GM23248 (cell line): ENCODE results near the gene PON2. TPM values are rescaled to one million over a fixed set of nuclear protein-coding genes. Genes with fewer than 3 reads are reported as not detected.

Experiments
- DNase-seq: peaks from one replicate; pipeline ENCODE4 v3.0.0-alpha.2; 2015
- H2AFZ ChIP-seq: fragments of 200-600 bp; sonication (generic); 2 replicates; pipeline ENCODE4 v1.6.1; 2016; ENCODE audit warnings: antibody characterized with exemption
- H3F3A ChIP-seq: fragments of 200-600 bp; sonication (generic); 2 replicates; pipeline ENCODE4 v1.6.1; 2016; ENCODE audit warnings: mild to moderate bottlenecking, antibody characterized with exemption, mixed run types; ENCODE audit not compliant: insufficient read depth
- H3K27ac ChIP-seq: fragments of 200-600 bp; sonication (generic); 2 replicates; pipeline ENCODE4 v1.5.1; 2016; ENCODE audit warnings: mild to moderate bottlenecking
- H3K27me3 ChIP-seq: fragments of 200-600 bp; sonication (generic); replicated peaks from 2 replicates; pipeline ENCODE4 v1.6.1; 2016; ENCODE audit warnings: mild to moderate bottlenecking; ENCODE audit not compliant: insufficient read depth
- H3K36me3 ChIP-seq: fragments of 200-600 bp; sonication (generic); 2 replicates; pipeline ENCODE4 v1.6.1; 2016; ENCODE audit warnings: low read depth, mild to moderate bottlenecking
- H3K4me1 ChIP-seq: fragments of 200-600 bp; sonication (generic); 2 replicates; pipeline ENCODE4 v1.6.1; 2016; ENCODE audit warnings: mild to moderate bottlenecking; ENCODE audit not compliant: insufficient read depth
- H3K4me2 ChIP-seq: fragments of 200-600 bp; sonication (generic); one replicate; pipeline ENCODE4 v1.6.1; 2016; ENCODE audit warnings: mild to moderate bottlenecking; ENCODE audit not compliant: unreplicated experiment
- H3K4me3 ChIP-seq: fragments of 200-600 bp; sonication (generic); 2 replicates; pipeline ENCODE4 v1.5.1; 2016; ENCODE audit warnings: mild to moderate bottlenecking
- H3K79me2 ChIP-seq: fragments of 200-600 bp; sonication (generic); 2 replicates; pipeline ENCODE4 v1.6.1; 2016; ENCODE audit warnings: mild to moderate bottlenecking; ENCODE audit not compliant: insufficient read depth
- H3K9ac ChIP-seq: fragments of 200-600 bp; sonication (generic); 2 replicates; pipeline ENCODE4 v1.6.1; 2016; ENCODE audit warnings: mild to moderate bottlenecking
- H3K9me2 ChIP-seq: fragments of 200-600 bp; sonication (generic); 2 replicates; pipeline ENCODE4 v1.6.1; 2016; ENCODE audit warnings: mixed run types, mild to moderate bottlenecking, moderate library complexity; ENCODE audit not compliant: insufficient read depth
- H3K9me3 ChIP-seq: fragments of 200-600 bp; sonication (generic); one replicate; pipeline ENCODE4 v1.6.1; 2017; ENCODE audit warnings: low read depth
- H4K20me1 ChIP-seq: fragments of 200-600 bp; sonication (generic); 2 replicates; pipeline ENCODE4 v1.6.0; 2016; ENCODE audit not compliant: insufficient read depth
- EZH2 ChIP-seq: fragments of 200-600 bp; sonication (generic); IDR thresholded peaks from 2 replicates; pipeline ENCODE4 v1.6.1; 2018; ENCODE audit warnings: antibody characterized with exemption, mild to moderate bottlenecking; ENCODE audit not compliant: insufficient read depth, poor library complexity, severe bottlenecking
- EZH2phosphoT487 ChIP-seq: fragments of 200-600 bp; sonication (generic); IDR thresholded peaks from 2 replicates; pipeline ENCODE4 v1.6.1; 2018; ENCODE audit warnings: antibody characterized with exemption, moderate library complexity, mild to moderate bottlenecking, low read depth; ENCODE audit not compliant: insufficient read depth
- WGBS, 2 experiments: methylation state at CpG; one replicate each; pipeline ENCODE4 v1.1.6; 2015 to 2017; ENCODE audit warnings: low lambda C conversion rate in 2 of 2, low coverage in 1 of 2; ENCODE audit errors: missing lambda C conversion rate in 2 of 2; 5-methylcytosine and 5-hydroxymethylcytosine counted together
- in situ Hi-C: fragments of 300-500 bp; cut with MboI; formaldehyde crosslinking; loops from 2 replicates; pipeline ENCODE4 v1.15.0; 2020
- polyA plus RNA-seq: library from polyadenylated mRNA; unstranded; fragments of >200 nt; fragmentation: Nextera tagmentation; extraction: Ambion mirVana; gene quantifications from 2 replicates; pipeline ENCODE4 v1.2.1, GENCODE V29; 2016
- total RNA-seq: library from RNA; depleted of rRNA; stranded (reverse); fragments of >200 nt; shearing (Covaris generic); gene quantifications from 2 replicates; pipeline ENCODE4 v1.2.3, GENCODE V29; 2014

The PON2 gene
- total and polyA plus RNA-seq, 2 experiments from 2014 or later: 65.6 to 99.7 TPM

DNA sequence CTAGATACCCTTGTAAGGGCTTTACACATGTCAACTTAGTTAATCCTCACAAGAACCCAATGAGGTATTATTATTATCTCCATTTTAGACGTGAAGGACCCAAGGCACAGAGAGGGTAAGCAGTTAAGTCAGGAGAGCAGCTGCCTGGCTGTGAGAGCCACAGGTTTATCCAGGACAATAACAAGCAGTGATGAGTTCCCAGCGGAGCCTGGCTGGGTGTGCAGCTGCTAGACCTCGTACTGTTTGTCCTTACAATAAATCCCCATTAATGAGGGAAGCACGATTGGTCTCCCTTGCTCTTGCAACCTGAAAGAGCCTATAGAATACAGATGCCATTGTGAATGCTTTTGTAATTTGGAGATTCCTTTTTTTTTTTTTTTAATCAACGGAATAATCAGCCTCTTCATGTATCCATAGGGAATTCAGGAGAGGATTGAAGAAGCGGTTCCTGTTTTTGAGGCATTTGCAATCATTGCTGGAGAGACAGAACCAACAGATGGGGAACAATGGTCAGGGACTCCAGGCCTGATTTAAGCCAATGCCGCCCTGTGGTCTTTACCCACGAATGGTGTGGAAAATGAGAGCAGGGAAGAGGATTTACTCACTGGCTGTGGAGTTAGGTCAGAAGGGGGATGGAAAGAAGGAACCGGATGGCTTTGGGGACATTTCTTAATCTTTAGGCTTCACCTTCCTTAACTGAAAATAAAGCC is 38.6 kb upstream of the PON2 start:
- Histone ChIP-seq H3K9ac (no peak overlapping the region), H4K20me1 (no peaks in the 10 kb centered on the region), H3K9me3 (no peaks in the 10 kb centered on the region), H3F3A (no peaks in the 10 kb centered on the region; the same call in 1 of the 2 replicates), H2AFZ (no peak overlapping the region), H3K4me1 (peaks cover 7% of the 10 kb centered on the region; the same call in 1 of the 2 replicates), H3K79me2 (no peaks in the 10 kb centered on the region), H3K9me2 (no peaks in the 10 kb centered on the region), H3K36me3 (no peaks in the 10 kb centered on the region), H3K4me3 (no peak overlapping the region), H3K27ac (no peak overlapping the region), H3K27me3 (no peaks in the 10 kb centered on the region), H3K4me2 (no peak overlapping the region)
- TF ChIP-seq EZH2 (no peak), EZH2phosphoT487 (no peak)
- in situ Hi-C loops: no loop called here
- WGBS, 2 experiments: 66 to 70% methylated on average over 9 of the region's 9 CpGs
- DNase-seq: no peak

DNA sequence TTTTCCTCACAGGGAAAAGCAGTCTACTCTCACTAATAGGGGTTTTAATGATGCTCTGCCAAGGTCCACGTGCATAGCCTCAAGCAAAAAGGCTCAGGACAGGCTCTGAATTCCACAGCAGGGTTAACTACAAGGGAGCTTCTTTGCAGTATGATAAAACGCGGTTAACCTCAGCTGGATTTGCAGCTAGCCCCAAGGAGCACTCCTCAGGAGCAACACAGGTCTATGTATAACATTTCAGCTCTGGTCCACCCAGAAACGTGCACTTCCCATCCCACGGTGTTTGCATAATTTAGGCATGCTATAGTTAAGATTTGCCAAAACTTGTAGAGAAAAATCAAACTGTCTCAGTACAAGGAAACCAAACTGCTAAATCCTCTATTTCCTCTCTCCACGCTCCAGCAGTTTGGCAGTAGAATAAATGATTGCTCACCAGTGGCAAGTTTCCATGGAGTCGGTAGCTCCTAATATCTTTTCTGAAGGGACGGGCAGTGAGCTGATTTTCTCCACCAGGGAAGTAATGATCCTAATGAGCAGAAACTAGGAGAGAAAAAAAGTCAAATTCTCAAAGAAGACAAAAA is 37.8 kb upstream of the PON2 start:
- peak; percentile 70 for DNase-seq
- TF ChIP-seq EZH2phosphoT487 (no peak), EZH2 (no peak)
- Histone ChIP-seq H3K4me3 (no peak overlapping the region), H2AFZ (no peak overlapping the region), H3K79me2 (no peaks in the 10 kb centered on the region), H4K20me1 (no peaks in the 10 kb centered on the region), H3K36me3 (no peaks in the 10 kb centered on the region), H3K4me2 (no peak overlapping the region), H3K9ac (no peak overlapping the region), H3K27ac (no peak overlapping the region), H3K9me3 (no peaks in the 10 kb centered on the region), H3F3A (no peaks in the 10 kb centered on the region; the same call in 1 of the 2 replicates), H3K4me1 (peaks cover 7% of the 10 kb centered on the region; the same call in 1 of the 2 replicates), H3K9me2 (no peaks in the 10 kb centered on the region), H3K27me3 (no peaks in the 10 kb centered on the region)
- in situ Hi-C loops: no loop called here
- WGBS, 2 experiments: 11 to 14% methylated on average over 8 of the region's 8 CpGs

DNA sequence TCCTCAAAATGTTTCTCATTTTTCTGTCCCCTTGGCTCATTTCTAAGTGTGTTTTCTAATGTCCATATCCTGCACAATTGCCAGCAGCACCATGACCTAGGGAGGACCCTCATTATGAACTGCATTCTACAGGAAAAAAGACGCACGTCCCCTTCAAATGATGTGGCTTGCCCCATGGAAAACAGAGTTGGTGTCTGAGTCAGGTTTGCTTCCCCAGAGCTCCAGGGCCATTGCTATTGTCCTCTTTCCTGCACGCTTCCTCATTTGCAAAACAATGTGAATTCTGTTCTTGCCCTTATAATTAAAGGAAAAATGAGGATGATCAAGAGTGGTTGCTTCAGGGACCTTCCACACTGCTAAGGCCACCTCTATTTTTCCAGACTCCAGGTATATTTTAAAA is 36.2 kb upstream of the PON2 start:
- no peaks in the 10 kb centered on the region for H4K20me1 ChIP-seq
- no peak for DNase-seq
- no peak overlapping the region for H3K27ac ChIP-seq
- no peak overlapping the region for H3K4me2 ChIP-seq
- H3K9me2 ChIP-seq: no peaks in the 10 kb centered on the region
- no peak overlapping the region for H2AFZ ChIP-seq
- H3K9me3 ChIP-seq: no peaks in the 10 kb centered on the region
- H3K4me1 ChIP-seq: peaks cover 7% of the 10 kb centered on the region; the same call in 1 of the 2 replicates
- H3K4me3 ChIP-seq: no peak overlapping the region
- H3K79me2 ChIP-seq: no peaks in the 10 kb centered on the region
- no peaks in the 10 kb centered on the region; the same call in 1 of the 2 replicates for H3F3A ChIP-seq
- no peak overlapping the region for H3K9ac ChIP-seq
- H3K27me3 ChIP-seq: no peaks in the 10 kb centered on the region
- 92 to 97% methylated on average over 3 of the region's 3 CpGs for WGBS, 2 experiments
- TF ChIP-seq EZH2 (no peak), EZH2phosphoT487 (no peak)
- in situ Hi-C loops: no loop called here
- no peaks in the 10 kb centered on the region for H3K36me3 ChIP-seq

- Histone ChIP-seq H2AFZ (no peak overlapping the region), H3F3A (no peaks in the 10 kb centered on the region; the same call in 1 of the 2 replicates), H4K20me1 (no peaks in the 10 kb centered on the region), H3K9me2 (no peaks in the 10 kb centered on the region), H3K27me3 (no peaks in the 10 kb centered on the region), H3K27ac (no peak overlapping the region), H3K9ac (no peak overlapping the region), H3K79me2 (no peaks in the 10 kb centered on the region), H3K9me3 (no peaks in the 10 kb centered on the region), H3K4me2 (no peak overlapping the region), H3K36me3 (no peaks in the 10 kb centered on the region), H3K4me1 (peaks cover 7% of the 10 kb centered on the region; the same call in 1 of the 2 replicates), H3K4me3 (no peak overlapping the region)
- peak; percentile 46 for DNase-seq
- WGBS, 2 experiments: 38 to 40% methylated on average over 3 of the region's 3 CpGs
- no peak for TF ChIP-seq EZH2
- TF ChIP-seq EZH2phosphoT487: no peak
- in situ Hi-C loops: no loop called here
Measured at GRCh38 chr7:95470452-95470851, 35.6 kb upstream of the PON2 start.
